CD4-positive, alpha-beta T cell treated with Interleukin-4 for 4 hours (primary cell): ENCODE data around the gene SLC22A7.
"Not testable (repeated sequence)": the region's sequence is repeated elsewhere in the genome, so short reads cannot be mapped to it uniquely, and the experiment has no call there.

Source experiments
- DNase-seq: peaks from one replicate; pipeline ENCODE4 v3.0.0-alpha.2; 2020

The SLC22A7 gene

GRCh38 chr6:43347021-43347420 lies 49.0 kb downstream of the SLC22A7 start:
- no peak for DNase-seq

GRCh38 chr6:43347444-43347843 lies 49.4 kb downstream of the SLC22A7 start:
- DNase-seq = no peak

GRCh38 chr6:43351951-43352350 lies 53.9 kb downstream of the SLC22A7 start:
- DNase-seq = not testable (repeated sequence)
